GM12872 (cell line): ENCODE measurements around the gene DDRGK1.

Experiments
- CTCF ChIP-seq: IDR thresholded peaks from 3 replicates; pipeline ENCODE4 v1.5.1; 2011; ENCODE audit warnings: low read depth, mild to moderate bottlenecking, low read length, moderate library complexity; ENCODE audit not compliant: insufficient read depth

DDRGK1 gene

GRCh38 chr20:3233131-3233990 lies 28.9 kb upstream of the DDRGK1 start:
- TF ChIP-seq CTCF, result no peak

DNA sequence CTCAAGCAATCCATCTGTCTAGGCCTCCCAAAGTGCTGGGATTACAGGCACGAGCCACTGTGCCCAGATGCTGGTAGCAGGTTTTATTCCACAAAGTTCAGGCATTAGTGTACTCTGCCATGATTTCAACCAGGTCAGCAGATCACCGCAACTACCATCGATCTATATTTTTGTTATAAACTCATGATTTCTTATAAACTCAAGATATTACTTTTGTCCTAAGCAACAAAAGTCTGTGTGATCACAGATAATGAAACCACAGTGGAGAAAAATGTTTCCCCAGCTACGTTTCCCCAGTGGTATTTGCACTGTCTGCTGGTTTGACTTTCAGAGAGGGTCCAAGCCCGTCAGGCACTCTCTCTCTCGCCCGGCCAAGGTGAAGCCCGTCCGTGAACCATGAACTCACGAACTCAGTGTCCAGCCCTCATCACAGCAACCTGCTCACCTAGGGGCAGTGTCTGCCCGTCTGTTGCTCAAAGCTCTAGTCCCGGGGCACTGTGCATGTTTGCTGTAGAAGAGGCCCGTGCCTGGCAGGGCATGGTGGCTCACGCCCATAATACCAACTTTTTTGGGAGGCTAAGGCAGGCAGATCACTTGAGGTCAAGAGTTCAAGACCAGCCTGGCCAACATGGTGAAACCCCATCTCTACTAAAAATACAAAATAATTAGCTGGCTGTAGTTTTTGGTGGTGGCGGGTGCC lies 27.6 kb upstream of the DDRGK1 start:
- TF ChIP-seq CTCF, result no peak

- TF ChIP-seq CTCF, result no peak
Observed at GRCh38 chr20:3231116-3231515, 26.6 kb upstream of the DDRGK1 start.

DNA sequence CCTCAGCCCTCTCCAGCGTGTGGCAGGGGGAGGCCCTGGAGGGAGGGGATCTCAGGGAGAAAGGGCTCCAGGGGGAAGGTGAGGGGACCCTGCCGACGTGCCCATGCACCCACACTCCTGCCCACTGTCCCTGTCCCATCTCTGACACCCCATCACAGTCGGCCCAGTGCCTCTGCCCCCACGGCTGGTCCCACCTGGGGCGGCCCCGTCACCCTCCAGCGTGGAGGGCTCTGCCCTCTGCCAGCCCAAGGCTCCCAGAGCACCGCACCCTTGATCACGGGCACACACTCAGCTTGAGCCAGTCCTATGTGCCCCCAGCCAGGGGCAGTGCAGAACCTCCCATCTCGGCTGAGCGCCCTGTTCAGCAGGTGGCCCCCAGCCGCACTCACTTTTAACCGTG lies 25.3 kb upstream of the DDRGK1 start:
- TF ChIP-seq CTCF, result no peak

- TF ChIP-seq CTCF, result no peak
Observed at GRCh38 chr20:3229158-3229557, 24.7 kb upstream of the DDRGK1 start.

DNA sequence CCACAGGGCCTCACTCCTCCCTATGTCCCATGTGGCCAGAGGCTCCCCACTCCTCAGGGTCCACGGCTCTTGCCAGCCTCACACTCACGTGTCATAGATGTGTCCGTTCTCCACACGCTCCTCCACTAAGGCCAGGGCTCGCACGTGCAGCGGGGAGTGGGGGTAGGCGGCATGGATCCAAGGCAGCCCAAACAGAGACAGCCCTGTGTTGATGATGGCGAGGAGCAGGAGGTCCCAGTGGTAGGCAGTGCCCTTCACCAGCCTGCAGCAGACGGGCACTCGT lies 24.2 kb upstream of the DDRGK1 start:
- TF ChIP-seq CTCF, result no peak

GRCh38 chr20:3227936-3228749 lies 23.7 kb upstream of the DDRGK1 start:
- TF ChIP-seq CTCF, result no peak
